CD4-positive, alpha-beta T cell treated with Interleukin-12 subunit alpha and Interleukin-12 subunit beta, for 1 hour (primary cell): ENCODE measurements around the gene PEAR1.

Source experiments
- DNase-seq: peaks from one replicate; pipeline ENCODE4 v3.0.0-alpha.2; 2020

The PEAR1 gene

GRCh38 chr1:156901966-156902915, 8.7 kb downstream of the PEAR1 start:
- no peak for DNase-seq

DNA sequence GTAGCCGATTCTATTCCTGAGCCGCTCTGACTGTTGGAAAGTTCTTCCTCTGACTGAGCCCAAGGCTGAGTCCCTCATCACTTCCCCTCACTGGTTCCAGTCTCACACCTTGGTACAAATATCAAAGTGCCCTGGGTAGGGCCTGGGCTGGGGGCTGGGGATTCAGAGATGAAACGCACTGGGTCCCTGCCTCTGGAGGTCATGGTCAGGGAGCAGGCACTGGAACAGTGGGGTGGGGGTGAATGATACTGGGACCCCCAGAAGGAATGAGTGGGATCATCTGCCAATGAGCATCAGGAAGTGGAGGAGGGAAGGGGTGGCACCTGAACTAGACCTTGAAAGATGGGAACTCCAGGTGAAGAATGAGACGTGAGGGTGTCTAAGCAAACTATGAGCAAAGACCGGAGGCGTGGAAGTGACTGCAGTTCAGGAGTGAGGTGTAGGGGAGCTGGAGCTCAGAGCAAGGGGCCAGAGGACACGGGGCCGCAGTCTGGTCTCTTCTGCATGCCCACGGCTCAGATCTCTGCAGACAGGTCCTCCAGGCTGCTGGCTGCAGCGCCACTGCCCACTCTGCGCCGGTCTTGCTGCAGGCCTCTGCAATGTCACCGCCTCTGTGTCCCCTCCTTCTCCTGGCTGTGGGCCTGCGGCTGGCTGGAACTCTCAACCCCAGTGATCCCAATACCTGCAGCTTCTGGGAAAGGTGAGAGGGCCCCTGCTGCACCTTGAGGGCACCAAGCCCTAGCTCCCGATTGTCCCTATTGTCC, 10.0 kb downstream of the PEAR1 start:
- DNase-seq: no peak

DNA sequence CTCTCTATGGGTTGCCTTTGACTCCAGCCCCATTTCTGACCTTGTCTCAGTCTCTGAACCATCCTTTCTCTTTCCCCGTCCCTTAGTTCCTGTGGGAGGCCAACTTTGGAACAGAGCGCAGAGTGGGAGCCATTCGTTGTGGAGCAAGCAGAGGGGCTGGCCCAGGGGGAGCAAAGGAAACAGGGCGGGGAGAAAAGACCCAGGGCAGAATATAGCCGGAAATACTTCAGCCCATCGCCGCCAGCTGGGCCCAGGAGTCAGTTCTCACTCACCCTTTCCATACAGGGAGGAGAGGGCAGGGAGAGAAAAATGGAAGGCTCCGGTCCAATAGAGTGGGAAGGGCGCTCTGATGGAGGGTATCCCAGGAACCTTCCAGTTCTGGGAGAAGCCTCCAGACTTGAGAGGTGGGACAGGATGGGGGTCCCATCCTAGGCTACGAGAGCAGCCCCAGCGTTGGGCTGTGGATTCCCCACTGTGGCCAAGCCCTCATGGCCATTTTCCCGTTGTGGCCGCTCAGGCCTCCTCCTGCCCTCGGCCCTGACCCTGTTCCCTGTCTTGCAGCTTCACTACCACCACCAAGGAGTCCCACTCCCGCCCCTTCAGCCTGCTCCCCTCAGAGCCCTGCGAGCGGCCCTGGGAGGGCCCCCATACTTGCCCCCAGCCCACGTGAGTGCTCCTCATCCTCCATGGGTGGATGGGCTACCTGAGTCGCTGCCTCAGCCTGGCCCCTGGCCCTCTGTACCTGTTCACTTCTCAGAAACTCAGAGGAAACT, 10.9 kb downstream of the PEAR1 start:
- no peak for DNase-seq

DNA sequence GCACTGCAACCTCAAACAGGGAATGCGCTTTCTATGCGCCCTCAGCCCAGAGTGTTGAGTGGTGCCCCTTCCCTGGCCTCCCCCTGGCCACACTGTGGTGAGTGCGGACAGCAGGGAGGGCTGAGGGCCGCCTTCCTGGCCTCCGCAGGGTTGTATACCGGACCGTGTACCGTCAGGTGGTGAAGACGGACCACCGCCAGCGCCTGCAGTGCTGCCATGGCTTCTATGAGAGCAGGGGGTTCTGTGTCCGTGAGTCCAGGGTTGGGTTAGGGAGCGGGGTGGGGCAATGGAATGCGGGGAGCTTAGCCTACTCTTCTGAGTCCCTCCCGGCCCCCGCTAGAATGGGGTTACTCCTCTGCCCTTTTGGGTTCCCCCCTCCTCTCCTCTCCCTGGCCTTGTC, 11.7 kb downstream of the PEAR1 start:
- DNase-seq: no peak

DNA sequence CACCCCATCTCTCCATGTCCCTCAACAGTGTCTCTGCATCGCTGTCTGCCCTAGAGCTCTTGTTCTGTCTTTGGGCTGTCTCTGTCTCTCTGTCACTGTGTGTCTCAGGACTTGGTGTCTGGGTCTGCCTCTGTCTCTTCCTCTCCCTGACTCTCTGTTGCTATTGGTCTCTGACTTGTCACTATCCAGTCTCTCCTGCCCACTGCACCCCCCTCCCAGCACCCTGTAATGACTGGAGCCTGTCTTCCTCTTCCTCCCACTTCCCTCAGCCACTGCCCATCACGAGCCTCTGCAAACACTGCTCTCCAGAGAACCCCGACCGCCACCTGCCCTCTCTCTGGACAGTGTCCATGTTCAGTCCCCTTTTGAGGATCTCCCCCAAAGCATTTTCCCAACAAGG, 12.1 kb downstream of the PEAR1 start:
- DNase-seq: no peak

GRCh38 chr1:156906206-156906906, 12.8 kb downstream of the PEAR1 start:
- DNase-seq: no peak

- DNase-seq: no peak
Measured at GRCh38 chr1:156908541-156908940, 15.0 kb downstream of the PEAR1 start.

GRCh38 chr1:156908955-156909354, 15.4 kb downstream of the PEAR1 start:
- DNase-seq: no peak

DNA sequence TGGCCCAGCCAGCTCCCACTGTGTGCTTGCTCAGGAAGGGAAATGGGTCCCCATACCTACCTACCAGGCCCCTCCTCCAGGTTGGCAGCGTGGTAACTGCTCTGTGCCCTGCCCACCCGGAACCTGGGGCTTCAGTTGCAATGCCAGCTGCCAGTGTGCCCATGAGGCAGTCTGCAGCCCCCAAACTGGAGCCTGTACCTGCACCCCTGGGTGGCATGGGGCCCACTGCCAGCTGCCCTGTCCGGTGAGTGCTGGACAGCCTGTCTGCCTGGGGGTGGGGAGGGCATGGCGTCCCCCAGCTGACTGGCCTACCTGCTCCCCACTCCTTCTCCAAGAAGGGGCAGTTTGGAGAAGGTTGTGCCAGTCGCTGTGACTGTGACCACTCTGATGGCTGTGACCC, 16.2 kb downstream of the PEAR1 start:
- no peak for DNase-seq

- DNase-seq: peak; percentile 62
Measured at GRCh38 chr1:156910309-156910782, 16.8 kb downstream of the PEAR1 start.

DNA sequence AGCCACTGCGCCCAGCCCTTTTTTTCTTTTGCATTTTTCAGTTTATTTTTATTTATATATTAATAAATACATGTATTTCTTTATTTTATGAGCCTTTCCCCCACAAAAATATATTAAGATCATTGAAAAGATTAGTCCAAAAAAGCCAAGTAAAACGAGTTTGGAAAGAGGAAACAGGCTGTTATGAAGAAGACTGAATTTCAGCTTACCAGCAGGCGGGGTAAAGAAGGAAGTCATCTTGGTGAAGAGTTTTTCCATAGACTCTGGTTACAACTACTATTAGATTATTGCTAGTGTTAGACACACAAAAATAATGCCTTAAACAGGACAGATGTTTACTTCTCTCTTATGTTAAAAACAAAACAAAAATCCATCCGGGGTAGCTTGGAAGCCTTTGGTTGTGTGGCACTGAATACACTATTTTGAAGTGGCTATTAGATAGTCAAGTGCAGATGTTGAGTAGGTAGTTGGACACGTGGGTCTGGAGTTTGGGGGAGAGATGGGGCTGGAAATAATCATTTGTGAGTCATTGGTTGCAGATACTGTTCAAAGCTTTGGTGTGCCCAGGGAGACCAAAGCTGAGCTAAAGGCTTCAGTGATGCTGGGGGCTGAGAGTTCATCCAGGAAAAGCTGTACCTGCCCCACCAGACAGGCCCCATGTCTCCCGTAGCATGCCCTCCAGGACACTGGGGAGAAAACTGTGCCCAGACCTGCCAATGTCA, 18.2 kb downstream of the PEAR1 start:
- DNase-seq: no peak

DNA sequence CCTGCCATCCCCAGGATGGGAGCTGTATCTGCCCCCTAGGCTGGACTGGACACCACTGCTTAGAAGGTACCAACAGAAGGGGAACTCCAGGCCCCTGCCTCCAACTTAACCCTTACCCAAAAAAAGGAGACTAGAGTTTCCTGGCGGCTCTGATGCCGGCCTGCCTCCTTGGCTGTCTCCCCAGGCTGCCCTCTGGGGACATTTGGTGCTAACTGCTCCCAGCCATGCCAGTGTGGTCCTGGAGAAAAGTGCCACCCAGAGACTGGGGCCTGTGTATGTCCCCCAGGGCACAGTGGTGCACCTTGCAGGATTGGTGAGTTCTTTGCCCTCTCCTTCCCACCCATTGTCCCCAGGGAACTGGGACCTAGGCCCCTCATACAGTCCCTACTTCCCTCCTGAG, 18.8 kb downstream of the PEAR1 start:
- DNase-seq: no peak

DNA sequence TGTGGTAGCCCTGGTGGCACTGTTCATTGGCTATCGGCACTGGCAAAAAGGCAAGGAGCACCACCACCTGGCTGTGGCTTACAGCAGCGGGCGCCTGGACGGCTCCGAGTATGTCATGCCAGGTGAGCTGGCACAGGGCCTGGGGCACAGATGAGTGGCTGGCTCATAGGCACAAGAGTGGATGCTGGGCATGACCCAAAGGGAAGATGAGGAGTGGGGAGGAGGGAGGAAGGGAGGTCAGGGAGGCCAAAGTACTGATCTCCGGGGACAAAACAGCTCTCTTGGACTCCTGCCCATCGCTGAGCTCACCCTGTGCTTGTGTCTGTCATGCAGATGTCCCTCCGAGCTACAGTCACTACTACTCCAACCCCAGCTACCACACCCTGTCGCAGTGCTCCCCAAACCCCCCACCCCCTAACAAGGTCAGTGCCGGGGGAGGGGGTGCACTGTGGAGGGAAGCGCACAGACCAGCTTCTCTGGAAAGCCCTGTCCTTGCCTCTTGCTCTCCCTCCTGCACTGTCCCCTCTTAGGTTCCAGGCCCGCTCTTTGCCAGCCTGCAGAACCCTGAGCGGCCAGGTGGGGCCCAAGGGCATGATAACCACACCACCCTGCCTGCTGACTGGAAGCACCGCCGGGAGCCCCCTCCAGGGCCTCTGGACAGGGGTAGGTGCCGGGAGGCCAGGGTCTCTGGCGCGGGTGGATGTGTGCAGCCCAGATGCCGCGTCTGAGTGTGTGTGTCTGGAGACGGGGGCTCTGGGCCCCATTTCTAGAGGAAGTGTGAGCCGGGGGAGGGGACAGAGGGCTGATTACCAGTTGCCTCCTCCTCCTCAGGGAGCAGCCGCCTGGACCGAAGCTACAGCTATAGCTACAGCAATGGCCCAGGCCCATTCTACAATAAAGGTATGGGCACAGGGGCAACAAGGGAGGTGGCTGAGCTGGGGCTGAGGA, 19.6 kb downstream of the PEAR1 start:
- DNase-seq: no peak

DNA sequence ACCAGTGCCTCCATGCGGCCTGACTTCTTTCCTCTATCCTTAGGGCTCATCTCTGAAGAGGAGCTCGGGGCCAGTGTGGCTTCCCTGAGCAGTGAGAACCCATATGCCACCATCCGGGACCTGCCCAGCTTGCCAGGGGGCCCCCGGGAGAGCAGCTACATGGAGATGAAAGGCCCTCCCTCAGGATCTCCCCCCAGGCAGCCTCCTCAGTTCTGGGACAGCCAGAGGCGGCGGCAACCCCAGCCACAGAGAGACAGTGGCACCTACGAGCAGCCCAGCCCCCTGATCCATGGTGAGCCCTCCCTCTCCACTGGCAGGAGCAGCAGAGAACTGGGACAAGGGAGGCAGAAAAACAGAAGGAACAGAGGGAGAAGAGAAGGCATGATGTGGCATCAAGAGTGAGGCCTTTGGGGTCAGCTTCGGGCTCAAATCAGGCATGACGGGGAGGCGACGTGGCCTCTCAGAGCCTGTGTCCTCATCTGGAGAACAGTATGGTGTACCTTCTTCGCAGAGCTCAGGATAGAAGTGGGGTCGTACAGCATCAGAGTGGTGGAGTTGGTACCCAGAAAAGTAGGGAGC, 20.4 kb downstream of the PEAR1 start:
- no peak for DNase-seq

GRCh38 chr1:156914440-156914856, 20.9 kb downstream of the PEAR1 start:
- no peak for DNase-seq

DNA sequence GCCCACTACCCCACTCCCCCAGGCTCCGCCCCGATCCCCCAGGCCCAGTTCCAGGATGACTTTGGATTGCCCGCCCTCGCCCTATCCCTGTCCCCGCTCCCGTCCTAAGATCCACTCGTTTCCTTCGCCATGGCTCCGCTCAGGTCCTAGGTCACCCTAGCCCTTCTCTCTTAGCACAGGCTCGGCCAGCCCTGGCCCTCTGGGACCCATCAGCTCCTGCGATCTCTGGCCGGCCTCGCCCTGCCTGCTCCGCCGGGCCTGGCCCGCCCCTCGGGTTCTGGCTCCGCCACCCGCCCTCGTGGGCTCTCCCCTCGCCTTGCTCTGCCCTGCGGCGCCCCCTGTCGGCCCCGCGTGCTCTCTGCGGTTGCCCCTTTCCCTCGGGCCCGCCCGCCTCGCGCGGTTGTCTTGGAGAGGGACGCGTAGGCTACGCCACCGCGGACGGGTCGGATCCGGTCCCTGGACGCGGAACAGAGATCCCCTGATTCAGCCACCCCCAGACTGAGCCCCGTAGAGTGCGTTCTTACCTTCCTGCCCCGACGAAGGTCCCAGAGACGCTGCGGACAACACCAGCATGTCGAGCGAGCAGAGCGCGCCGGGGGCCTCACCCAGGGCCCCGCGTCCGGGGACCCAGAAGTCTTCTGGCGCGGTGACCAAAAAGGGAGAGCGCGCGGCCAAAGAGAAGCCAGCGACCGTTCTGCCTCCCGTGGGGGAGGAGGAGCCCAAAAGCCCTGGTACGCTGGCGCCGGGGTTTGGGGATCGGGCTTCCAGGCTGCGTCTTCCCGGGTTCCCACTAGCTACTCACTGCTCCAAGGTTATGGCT, 26.9 kb downstream of the PEAR1 start, which contains the start of gene LRRC71:
Gene LRRC71 (plus strand): TSS at position 400 of the 820 bp plus-strand sequence. CDS start 172 bp downstream, at position 572.
- DNase-seq: peak; percentile 59

GRCh38 chr1:156921053-156921529, 27.6 kb downstream of the PEAR1 start:
- no peak for DNase-seq

- no peak for DNase-seq
Measured at GRCh38 chr1:156922986-156923669, 29.6 kb downstream of the PEAR1 start.
